Trophoblast cell (in vitro differentiated cells and primary cell): ENCODE results near the gene AMBP.

Source experiments
- DNase-seq, 2 donors: peaks; one replicate each; pipeline ENCODE4 v3.0.0-alpha.2; 2016
- H2AFZ ChIP-seq: 2 replicates; pipeline ENCODE4 v1.6.1; 2013; ENCODE audit warnings: low read length, moderate library complexity, mild to moderate bottlenecking; ENCODE audit not compliant: insufficient read depth, poor library complexity
- H2AK5ac ChIP-seq: 2 replicates; pipeline ENCODE4 v1.6.1; 2013; ENCODE audit warnings: mild to moderate bottlenecking, low read length
- H2BK120ac ChIP-seq: 2 replicates; pipeline ENCODE4 v1.6.1; 2013; ENCODE audit warnings: low read length, mild to moderate bottlenecking, moderate library complexity; ENCODE audit not compliant: insufficient read depth, poor library complexity
- H2BK12ac ChIP-seq: 2 replicates; pipeline ENCODE4 v1.6.1; 2013; ENCODE audit warnings: mild to moderate bottlenecking, low read length, moderate library complexity
- H2BK5ac ChIP-seq: 2 replicates; pipeline ENCODE4 v1.6.1; 2013; ENCODE audit warnings: low read length, low read depth, moderate library complexity, mild to moderate bottlenecking; ENCODE audit not compliant: poor library complexity
- H3K14ac ChIP-seq: 2 replicates; pipeline ENCODE4 v1.6.1; 2013; ENCODE audit warnings: mild to moderate bottlenecking, low read length
- H3K18ac ChIP-seq: 2 replicates; pipeline ENCODE4 v1.6.1; 2013; ENCODE audit warnings: mild to moderate bottlenecking, low read length
- H3K23ac ChIP-seq: 2 replicates; pipeline ENCODE4 v1.6.1; 2013; ENCODE audit warnings: low read length
- H3K27ac ChIP-seq: 2 replicates; pipeline ENCODE4 v1.5.1; 2013; ENCODE audit warnings: low read depth, mild to moderate bottlenecking, inconsistent platforms, low read length, moderate library complexity
- H3K27me3 ChIP-seq: 2 replicates; pipeline ENCODE4 v1.6.1; 2013; ENCODE audit warnings: inconsistent platforms, mild to moderate bottlenecking, low read length, moderate library complexity; ENCODE audit not compliant: insufficient read depth
- H3K36me3 ChIP-seq, 2 experiments: 1 replicate in 1 of 2; 2 replicates in 1 of 2; pipeline ENCODE4 v1.6.1; 2013; ENCODE audit warnings: low read length in 2 of 2, mild to moderate bottlenecking in 2 of 2, moderate library complexity in 1 of 2; ENCODE audit not compliant: insufficient read depth in 2 of 2, control insufficient read depth in 1 of 2
- H3K4ac ChIP-seq: 2 replicates; pipeline ENCODE4 v1.6.1; 2013; ENCODE audit warnings: low read depth, mild to moderate bottlenecking, low read length, moderate library complexity
- H3K4me1 ChIP-seq, 2 experiments: 1 replicate in 1 of 2; 2 replicates in 1 of 2; pipeline ENCODE4 v1.6.1; 2013; ENCODE audit warnings: low read length in 2 of 2, mild to moderate bottlenecking in 2 of 2, moderate library complexity in 1 of 2; ENCODE audit not compliant: insufficient read depth in 2 of 2, control insufficient read depth in 1 of 2
- H3K4me2 ChIP-seq: 2 replicates; pipeline ENCODE4 v1.6.1; 2013; ENCODE audit warnings: inconsistent platforms, mild to moderate bottlenecking, low read length, moderate library complexity
- H3K4me3 ChIP-seq: 2 replicates; pipeline ENCODE4 v1.5.1; 2013; ENCODE audit warnings: mild to moderate bottlenecking, low read depth, low read length, inconsistent platforms
- H3K79me1 ChIP-seq: one replicate; pipeline ENCODE4 v1.6.1; 2013; ENCODE audit warnings: low read length
- H3K79me2 ChIP-seq: 2 replicates; pipeline ENCODE4 v1.6.1; 2013; ENCODE audit warnings: low read length, mild to moderate bottlenecking; ENCODE audit not compliant: control insufficient read depth, insufficient read depth, poor library complexity
- H3K9ac ChIP-seq: 2 replicates; pipeline ENCODE4 v1.6.1; 2013; ENCODE audit warnings: mild to moderate bottlenecking, low read length
- H3K9me3 ChIP-seq: 2 replicates; pipeline ENCODE4 v1.6.1; 2013; ENCODE audit warnings: low read depth, mild to moderate bottlenecking, control low read depth, inconsistent platforms, low read length; ENCODE audit not compliant: insufficient read depth
- H4K12ac ChIP-seq: 2 replicates; pipeline ENCODE4 v1.6.1; 2013; ENCODE audit warnings: low read depth, mild to moderate bottlenecking, low read length, moderate library complexity
- H4K8ac ChIP-seq: 2 replicates; pipeline ENCODE4 v1.6.1; 2013; ENCODE audit warnings: low read depth, mild to moderate bottlenecking, low read length, moderate library complexity
- H4K91ac ChIP-seq: one replicate; pipeline ENCODE4 v1.6.1; 2013; ENCODE audit warnings: low read depth, mild to moderate bottlenecking, low read length, moderate library complexity
- WGBS: extraction: QIAGEN DNeasy Blood & Tissue Kit; methylation state at CpG from one replicate; pipeline ENCODE4 v1.1.7; 2013; ENCODE audit warnings: missing lambda C conversion rate; ENCODE audit not compliant: insufficient read length, insufficient coverage; ENCODE audit errors: extremely low coverage; 5-methylcytosine and 5-hydroxymethylcytosine counted together

The AMBP gene

DNA sequence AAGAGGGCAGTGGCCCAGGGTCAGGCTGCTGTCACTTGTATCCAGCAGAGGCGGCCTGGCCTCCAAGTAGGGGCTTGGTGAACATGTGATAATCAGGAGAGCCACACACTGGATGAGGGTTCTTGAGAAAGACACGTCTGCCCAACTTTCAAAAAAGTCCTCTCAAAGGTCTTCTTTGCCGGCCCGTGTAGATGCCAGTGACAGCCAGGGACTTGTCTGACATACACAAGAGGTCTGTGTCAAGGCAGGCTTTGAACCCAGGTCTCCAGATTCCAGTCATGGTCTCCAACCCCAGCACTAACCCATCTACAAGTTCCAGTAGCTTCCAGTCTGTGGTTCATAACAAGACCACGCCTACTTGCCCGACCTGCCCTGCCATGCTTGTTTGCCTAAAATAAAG is 7.9 kb upstream of the AMBP start:
- no peaks in the 10 kb centered on the region for H3K4me1 ChIP-seq

DNA sequence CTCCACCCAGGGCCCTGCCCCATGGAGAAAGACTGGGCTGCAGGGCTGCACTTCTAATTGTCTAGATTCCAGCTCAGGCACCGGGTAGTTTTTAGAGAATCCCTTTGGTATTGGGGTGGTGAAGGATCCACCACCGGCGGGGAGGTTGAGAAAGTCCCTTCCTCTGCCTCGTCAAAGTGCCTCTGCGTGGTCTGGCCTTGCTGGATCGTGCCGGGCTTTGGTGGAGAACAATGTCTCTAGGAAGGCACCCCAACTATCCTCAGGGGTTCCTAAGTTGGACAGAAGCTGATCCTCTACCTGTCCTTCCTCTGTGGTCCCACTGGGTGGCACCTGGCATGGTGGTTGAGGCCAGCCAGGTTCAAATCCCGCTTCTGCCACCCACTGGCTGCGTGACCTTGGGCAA is 7.3 kb upstream of the AMBP start:
- Histone ChIP-seq H3K9ac (no peak overlapping the region), H3K18ac (no peak overlapping the region), H3K36me3 (no peaks in the 10 kb centered on the region), H2AK5ac (no peak overlapping the region), H3K23ac (no peak overlapping the region), H4K8ac (no peak overlapping the region), H2AFZ (no peak overlapping the region), H3K4ac (no peak overlapping the region), H3K79me1 (no peaks in the 10 kb centered on the region), H3K4me1 (no peaks in the 10 kb centered on the region), H3K27ac (no peak overlapping the region), H4K91ac (no peak overlapping the region), H3K9me3 (no peaks in the 10 kb centered on the region), H2BK5ac (no peak overlapping the region), H2BK120ac (no peak overlapping the region), H3K4me3 (no peak overlapping the region), H2BK12ac (no peak overlapping the region), H4K12ac (no peak overlapping the region), H3K27me3 (no peaks in the 10 kb centered on the region), H3K4me2 (no peak overlapping the region), H3K79me2 (no peaks in the 10 kb centered on the region), H3K14ac (no peak overlapping the region)
- DNase-seq: no peak
- WGBS: no CpG with 5 or more reads among the region's 9 CpGs

More for the DNA sequence above, 7.9 kb upstream of the AMBP start:
- H2BK120ac ChIP-seq: no peak overlapping the region
- H3K4ac ChIP-seq: no peak overlapping the region
- H3K79me1 ChIP-seq: no peaks in the 10 kb centered on the region
- H2BK5ac ChIP-seq: no peak overlapping the region
- no peaks in the 10 kb centered on the region for H3K79me2 ChIP-seq
- H3K18ac ChIP-seq: no peak overlapping the region
- no peaks in the 10 kb centered on the region for H3K36me3 ChIP-seq
- no peak overlapping the region for H3K27ac ChIP-seq
- H4K12ac ChIP-seq: no peak overlapping the region
- WGBS: no CpG with 5 or more reads among the region's 6 CpGs
- H3K9me3 ChIP-seq: no peaks in the 10 kb centered on the region
- H2AFZ ChIP-seq: no peak overlapping the region
- H3K23ac ChIP-seq: no peak overlapping the region
- no peak overlapping the region for H2AK5ac ChIP-seq
- no peak overlapping the region for H3K9ac ChIP-seq
- H3K14ac ChIP-seq: no peak overlapping the region
- H3K4me2 ChIP-seq: no peak overlapping the region
- H4K8ac ChIP-seq: no peak overlapping the region
- no peak overlapping the region for H2BK12ac ChIP-seq
- DNase-seq: no peak
- H3K27me3 ChIP-seq: no peaks in the 10 kb centered on the region
- H3K4me3 ChIP-seq: no peak overlapping the region
- no peak overlapping the region for H4K91ac ChIP-seq

- no peak overlapping the region for H3K18ac ChIP-seq
These were observed 6.4 kb upstream of the AMBP start for GRCh38 chr9:114084282-114085073.

GRCh38 chr9:114083666-114084065 is 5.6 kb upstream of the AMBP start:
- H4K91ac ChIP-seq: no peak overlapping the region
- no peaks in the 10 kb centered on the region for H3K27me3 ChIP-seq
- H3K79me2 ChIP-seq: no peaks in the 10 kb centered on the region
- H3K36me3 ChIP-seq: no peaks in the 10 kb centered on the region
- H3K4me1 ChIP-seq: no peaks in the 10 kb centered on the region
- no peak overlapping the region for H3K4ac ChIP-seq
- no CpG with 5 or more reads among the region's 6 CpGs for WGBS
- H2AFZ ChIP-seq: no peak overlapping the region
- H3K9ac ChIP-seq: no peak overlapping the region
- H2BK12ac ChIP-seq: no peak overlapping the region
- H4K12ac ChIP-seq: no peak overlapping the region
- H3K4me2 ChIP-seq: no peak overlapping the region
- H3K23ac ChIP-seq: no peak overlapping the region
- no peak overlapping the region for H2BK5ac ChIP-seq
- H3K79me1 ChIP-seq: no peaks in the 10 kb centered on the region
- no peak overlapping the region for H3K4me3 ChIP-seq
- no peaks in the 10 kb centered on the region for H3K9me3 ChIP-seq
- no peak overlapping the region for H3K14ac ChIP-seq
- no peak overlapping the region for H3K27ac ChIP-seq
- no peak overlapping the region for H3K18ac ChIP-seq
- H2BK120ac ChIP-seq: no peak overlapping the region
- DNase-seq: no peak
- no peak overlapping the region for H2AK5ac ChIP-seq
- H4K8ac ChIP-seq: no peak overlapping the region

More at GRCh38 chr9:114084282-114085073, 6.4 kb upstream of the AMBP start:
- Histone ChIP-seq H3K23ac (no peak overlapping the region), H3K4me1 (no peaks in the 10 kb centered on the region), H2AK5ac (no peak overlapping the region), H3K27ac (no peak overlapping the region), H3K4me2 (no peak overlapping the region), H3K14ac (no peak overlapping the region), H2BK5ac (no peak overlapping the region), H3K4me3 (no peak overlapping the region), H2AFZ (no peak overlapping the region), H2BK12ac (no peak overlapping the region), H3K9ac (no peak overlapping the region), H4K8ac (no peak overlapping the region), H4K91ac (no peak overlapping the region), H2BK120ac (no peak overlapping the region), H3K9me3 (no peaks in the 10 kb centered on the region), H4K12ac (no peak overlapping the region), H3K79me1 (no peaks in the 10 kb centered on the region), H3K36me3 (no peaks in the 10 kb centered on the region), H3K4ac (no peak overlapping the region), H3K79me2 (no peaks in the 10 kb centered on the region), H3K27me3 (no peaks in the 10 kb centered on the region)
- DNase-seq: no peak
- WGBS: no CpG with 5 or more reads among the region's 11 CpGs
